GM12891 (cell line): ENCODE results near the gene CANT1.

Experiments used
- POLR2A ChIP-seq: IDR thresholded peaks from 2 replicates; pipeline ENCODE4 v1.6.1; 2011; ENCODE audit warnings: low read depth, low read length, control low read depth
- POLR2AphosphoS5 ChIP-seq: IDR thresholded peaks from 2 replicates; pipeline ENCODE4 v1.6.1; 2011; ENCODE audit warnings: low read depth, low read length, control low read depth
- SPI1 ChIP-seq: IDR thresholded peaks from 2 replicates; pipeline ENCODE4 v1.6.1; 2011; ENCODE audit warnings: low read depth, low read length, control low read depth
- TAF1 ChIP-seq: IDR thresholded peaks from 2 replicates; pipeline ENCODE4 v1.6.1; 2011; ENCODE audit warnings: low read depth, low read length, control low read depth

- no peak for TF ChIP-seq TAF1
- TF ChIP-seq POLR2AphosphoS5: no peak
- no peak for TF ChIP-seq POLR2A
- TF ChIP-seq SPI1: no peak
Observed at GRCh38 chr17:79017546-79018369, 8.2 kb upstream of the CANT1 start.
